Keratinocyte (primary cell): ENCODE results near the gene PLAAT2.

ENCODE experiments used
- EZH2 ChIP-seq: IDR thresholded peaks from one replicate; pipeline ENCODE4 v1.6.1; 2012; ENCODE audit warnings: inconsistent platforms, mild to moderate bottlenecking, low read length, moderate library complexity
- TF ChIP-seq, protein P1 (sequence below), 3 experiments: IDR thresholded peaks in 1 of 3; conservative IDR thresholded peaks in 1 of 3; optimal IDR thresholded peaks in 1 of 3; 2 replicates in 2 of 3; 3 replicates in 1 of 3; pipeline versions ENCODE3 to v1.5.1; 2011; ENCODE audit warnings: low read length in 3 of 3, mild to moderate bottlenecking in 3 of 3, moderate library complexity in 2 of 3, control low read depth in 1 of 3, inconsistent platforms in 1 of 3; ENCODE audit not compliant: insufficient read depth in 2 of 3; ENCODE audit errors: extremely low read depth in 1 of 3

- TF ChIP-seq, protein P1, sequence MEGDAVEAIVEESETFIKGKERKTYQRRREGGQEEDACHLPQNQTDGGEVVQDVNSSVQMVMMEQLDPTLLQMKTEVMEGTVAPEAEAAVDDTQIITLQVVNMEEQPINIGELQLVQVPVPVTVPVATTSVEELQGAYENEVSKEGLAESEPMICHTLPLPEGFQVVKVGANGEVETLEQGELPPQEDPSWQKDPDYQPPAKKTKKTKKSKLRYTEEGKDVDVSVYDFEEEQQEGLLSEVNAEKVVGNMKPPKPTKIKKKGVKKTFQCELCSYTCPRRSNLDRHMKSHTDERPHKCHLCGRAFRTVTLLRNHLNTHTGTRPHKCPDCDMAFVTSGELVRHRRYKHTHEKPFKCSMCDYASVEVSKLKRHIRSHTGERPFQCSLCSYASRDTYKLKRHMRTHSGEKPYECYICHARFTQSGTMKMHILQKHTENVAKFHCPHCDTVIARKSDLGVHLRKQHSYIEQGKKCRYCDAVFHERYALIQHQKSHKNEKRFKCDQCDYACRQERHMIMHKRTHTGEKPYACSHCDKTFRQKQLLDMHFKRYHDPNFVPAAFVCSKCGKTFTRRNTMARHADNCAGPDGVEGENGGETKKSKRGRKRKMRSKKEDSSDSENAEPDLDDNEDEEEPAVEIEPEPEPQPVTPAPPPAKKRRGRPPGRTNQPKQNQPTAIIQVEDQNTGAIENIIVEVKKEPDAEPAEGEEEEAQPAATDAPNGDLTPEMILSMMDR (optimal IDR thresholded peaks at IDR 0.05 in 1 of 3, IDR thresholded peaks at IDR 0.05 in 1 of 3, conservative IDR thresholded peaks at IDR 0.05 in 1 of 3; ENCODE audit: extremely low read depth in 1 of 3, insufficient read depth in 2 of 3, low read length in 3 of 3), result no peak
- no peak for TF ChIP-seq EZH2
Observed at GRCh38 chr11:63557570-63557969, 5.6 kb downstream of the PLAAT2 start.
